Stimulated activated CD4-positive, alpha-beta T cell treated with anti-CD3 and anti-CD28 coated beads, Interleukin-1b, Interleukin-23, amount 100 ng/mL, for 24 hours (primary cell): ENCODE data around the gene METRNL.

Source experiments
- DNase-seq, 4 experiments: peaks; one replicate each; pipeline ENCODE4 v3.0.0-alpha.2; 2020; ENCODE audit warnings: low read depth in 4 of 4, low spot score in 1 of 4

The METRNL gene

DNA sequence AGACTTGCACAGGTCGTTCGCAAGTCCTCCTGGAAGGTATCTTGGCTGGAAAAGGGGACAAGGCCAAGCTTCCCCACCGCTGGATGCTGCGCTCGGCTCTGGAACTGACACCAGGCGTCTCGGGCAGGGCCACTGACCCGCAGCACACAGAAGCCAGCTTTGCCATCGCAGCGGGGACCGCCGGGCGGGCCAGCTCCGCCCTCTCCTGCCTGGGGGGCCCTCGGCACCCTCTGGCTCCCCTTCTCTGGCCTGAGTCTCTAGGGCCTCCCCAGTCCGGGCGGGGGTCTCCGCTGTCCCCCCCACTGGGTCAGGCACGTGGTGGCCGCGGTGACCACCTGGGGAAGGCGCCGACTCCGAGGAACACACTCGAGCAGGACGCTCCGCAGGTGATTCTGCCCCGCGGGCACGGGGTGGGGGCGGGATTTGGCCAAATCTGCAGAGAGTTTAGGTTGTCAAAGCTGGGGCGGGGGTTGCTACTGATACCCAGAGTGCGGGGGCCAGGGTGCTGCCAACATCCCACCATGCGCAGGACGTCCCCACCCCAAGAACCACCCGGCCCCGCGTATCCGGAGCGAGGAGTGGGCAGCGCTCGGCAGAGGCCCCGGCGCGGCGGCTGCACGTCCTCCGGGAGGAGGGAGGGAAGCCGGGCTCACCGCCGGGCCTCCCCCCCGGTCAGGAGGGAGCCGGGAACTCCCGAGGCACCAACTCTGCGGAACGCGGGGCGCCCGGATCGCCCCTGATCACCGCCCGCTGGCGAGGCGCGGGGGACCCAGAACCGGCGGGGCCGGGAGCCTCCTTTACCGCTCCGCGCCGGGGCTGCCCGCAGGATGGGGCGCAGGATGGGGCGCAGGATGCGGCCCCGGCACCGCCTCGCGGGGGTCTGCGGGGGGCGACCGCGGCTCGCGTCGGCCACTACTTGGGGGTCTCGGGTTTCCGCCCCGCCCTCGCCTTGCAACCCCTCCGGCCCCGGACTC, 744 bp upstream of the METRNL start:
- no peak for DNase-seq

DNA sequence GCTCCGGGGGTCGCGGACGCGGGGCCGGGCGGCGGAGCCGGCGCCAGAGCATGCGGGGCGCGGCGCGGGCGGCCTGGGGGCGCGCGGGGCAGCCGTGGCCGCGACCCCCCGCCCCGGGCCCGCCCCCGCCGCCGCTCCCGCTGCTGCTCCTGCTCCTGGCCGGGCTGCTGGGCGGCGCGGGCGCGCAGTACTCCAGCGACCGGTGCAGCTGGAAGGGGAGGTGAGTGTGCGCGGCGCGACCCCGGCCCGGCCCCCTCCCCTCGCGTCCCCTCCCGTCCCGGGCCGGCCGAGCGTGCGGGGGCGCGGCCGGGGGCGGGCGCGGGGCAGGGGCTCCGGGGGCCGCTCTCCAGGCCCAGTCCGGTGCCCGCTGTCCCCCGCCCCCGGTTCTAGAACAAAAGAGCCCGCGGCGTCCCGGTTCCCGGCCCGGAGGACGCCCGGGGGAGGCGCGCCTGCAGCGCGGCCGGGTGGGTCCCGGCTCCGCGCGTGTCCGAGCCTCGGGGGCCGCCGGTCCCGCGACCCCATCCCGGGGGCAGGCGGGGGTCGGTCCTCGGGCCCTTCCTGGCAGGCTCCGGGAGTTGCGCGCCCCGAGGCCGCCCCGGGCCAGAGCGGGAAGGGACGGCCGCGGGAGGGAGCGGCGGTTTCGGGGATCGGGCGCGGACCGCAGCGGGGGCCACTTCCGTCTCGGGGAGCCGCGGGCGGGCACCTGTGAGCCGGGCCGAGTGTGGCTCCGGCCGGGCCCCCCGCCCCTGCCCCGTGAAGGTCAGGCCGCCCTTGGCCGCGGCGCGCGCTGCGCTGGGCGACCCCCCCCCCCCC, 563 bp downstream of the METRNL start:
- DNase-seq: no peak

- no peak for DNase-seq
Measured at GRCh38 chr17:83080579-83080857, 1.1 kb downstream of the METRNL start.

GRCh38 chr17:83080858-83081683, 1.7 kb downstream of the METRNL start:
- DNase-seq: peak in 1 of 4 experiments; percentile 29

GRCh38 chr17:83081684-83082201, 2.3 kb downstream of the METRNL start:
- DNase-seq: no peak

GRCh38 chr17:83082424-83082823, 3.0 kb downstream of the METRNL start:
- no peak for DNase-seq

- DNase-seq: no peak
Measured at GRCh38 chr17:83082909-83083367, 3.5 kb downstream of the METRNL start.

DNA sequence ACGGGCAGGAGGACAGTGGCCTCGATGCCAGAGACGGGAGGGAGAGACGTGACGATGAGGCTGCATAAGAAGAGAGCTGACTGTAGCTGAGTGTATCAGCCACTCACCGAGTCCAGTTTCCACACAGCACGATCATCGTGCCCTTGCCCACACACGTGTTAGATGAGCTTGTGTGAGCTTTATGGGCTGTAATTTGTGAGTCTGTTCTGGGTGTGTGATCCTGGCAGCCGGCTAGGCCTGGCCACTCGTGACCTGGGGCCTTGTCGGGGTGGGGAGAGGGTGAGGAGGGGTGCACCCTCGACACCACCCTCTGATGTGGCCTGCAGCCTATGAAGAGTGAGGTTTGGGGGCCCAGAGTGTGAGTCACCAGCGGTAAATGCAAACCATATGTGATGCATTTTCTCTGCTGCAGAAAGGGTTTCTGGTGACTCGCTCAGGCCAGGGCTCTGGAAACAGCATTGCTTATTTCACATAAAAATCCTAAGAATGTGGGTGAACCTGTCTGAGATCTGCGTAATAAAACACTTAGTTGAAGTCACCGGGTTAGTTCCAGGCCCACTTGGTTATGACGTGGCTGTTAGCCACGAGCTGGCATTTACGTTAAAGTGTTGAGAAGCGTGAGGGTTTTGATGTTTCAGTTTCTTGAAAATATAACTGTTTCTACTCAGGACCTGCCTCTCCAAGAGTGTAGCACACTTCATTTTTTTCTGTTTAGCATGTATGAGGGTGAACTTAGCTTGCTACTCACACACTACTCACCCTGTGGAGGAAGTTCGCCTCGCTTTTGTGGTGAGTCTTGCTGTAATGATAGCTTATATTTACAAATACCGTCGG, 4.2 kb downstream of the METRNL start:
- DNase-seq: peak in 1 of 4 experiments; percentile 36

DNA sequence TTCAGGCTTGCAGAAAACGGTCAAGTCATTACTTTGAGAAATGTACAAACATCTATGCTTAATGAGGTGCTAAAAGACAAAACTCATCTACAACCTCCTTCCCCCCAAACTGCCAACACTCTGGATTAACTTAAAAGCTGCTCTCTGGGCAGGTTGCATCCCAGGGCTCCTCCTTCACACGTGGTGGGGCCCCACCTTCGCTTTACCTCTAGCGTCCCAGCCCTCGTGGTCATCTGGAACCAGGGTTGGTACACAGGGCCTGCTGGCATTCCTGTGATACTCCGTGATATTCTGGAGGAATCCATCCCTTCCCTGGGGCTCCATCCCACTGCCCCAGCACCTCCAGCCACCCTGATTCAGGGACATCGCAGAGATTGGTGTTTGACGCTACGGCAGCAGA, 4.8 kb downstream of the METRNL start:
- DNase-seq: no peak

DNA sequence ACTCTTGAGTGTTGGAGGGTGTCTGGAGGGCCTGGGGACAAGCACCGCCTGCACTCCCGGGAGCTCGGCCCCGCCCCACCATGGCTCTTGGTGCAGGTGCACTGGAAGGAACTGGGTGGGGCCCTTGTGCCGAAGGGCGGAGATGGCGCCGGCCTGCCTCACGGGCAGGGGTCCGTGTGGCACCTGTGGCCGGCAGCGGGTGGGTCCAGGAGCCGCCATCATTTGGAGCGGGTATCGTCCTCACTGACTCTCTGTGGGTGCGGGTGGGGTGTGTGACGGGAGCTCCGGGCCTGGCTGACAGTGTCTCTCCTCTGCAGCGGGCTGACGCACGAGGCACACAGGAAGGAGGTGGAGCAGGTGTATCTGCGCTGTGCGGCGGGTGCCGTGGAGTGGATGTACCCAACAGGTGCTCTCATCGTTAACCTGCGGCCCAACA, 5.2 kb downstream of the METRNL start:
- DNase-seq: no peak

DNA sequence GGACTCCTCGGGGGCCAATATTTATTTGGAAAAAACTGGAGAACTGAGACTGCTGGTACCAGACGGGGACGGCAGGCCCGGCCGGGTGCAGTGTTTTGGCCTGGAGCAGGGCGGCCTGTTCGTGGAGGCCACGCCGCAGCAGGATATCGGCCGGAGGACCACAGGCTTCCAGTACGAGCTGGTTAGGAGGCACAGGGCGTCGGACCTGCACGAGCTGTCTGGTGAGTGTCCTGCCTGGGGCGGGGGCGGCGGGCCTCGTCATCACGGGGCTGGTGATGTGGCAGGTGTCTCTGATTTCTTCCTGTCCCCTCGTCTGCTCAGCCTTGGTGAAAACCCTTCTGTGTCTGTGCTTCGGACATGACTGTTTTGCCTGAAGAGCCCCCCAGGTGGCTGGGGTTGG, 5.7 kb downstream of the METRNL start:
- no peak for DNase-seq

GRCh38 chr17:83085526-83086198, 6.3 kb downstream of the METRNL start:
- no peak for DNase-seq

DNA sequence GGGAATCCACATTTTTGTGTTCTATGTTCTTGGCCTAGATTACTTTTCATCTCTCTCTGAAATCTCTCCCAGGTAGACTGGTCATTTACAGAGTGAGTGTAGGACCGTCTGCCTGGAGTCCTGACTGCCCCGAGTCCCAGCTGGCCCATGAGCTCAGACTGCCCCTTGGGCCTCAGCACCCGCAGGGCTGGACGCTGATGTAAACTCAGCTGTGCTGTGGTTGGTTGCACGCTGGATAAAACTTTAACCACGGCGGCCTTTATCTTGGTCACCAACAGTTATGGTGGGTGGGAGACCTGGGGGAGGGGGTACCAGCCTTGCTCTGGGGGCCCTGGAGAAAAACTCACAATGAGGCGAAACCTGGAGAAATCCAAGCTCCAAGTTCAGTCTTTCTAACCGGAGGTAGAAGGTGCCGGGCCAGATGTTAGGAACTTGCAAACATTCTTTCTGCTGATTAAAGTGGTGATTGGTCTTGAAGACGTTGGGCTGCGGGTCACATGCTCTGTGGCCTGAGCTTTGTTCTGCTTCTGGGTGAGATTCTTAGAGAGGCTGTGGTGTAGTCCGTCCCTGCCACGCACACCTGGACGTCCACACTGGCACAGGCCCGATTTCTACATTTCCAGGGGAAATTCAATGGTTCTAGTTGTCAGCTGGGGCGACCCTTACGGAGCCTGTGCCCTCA, 6.9 kb downstream of the METRNL start:
- DNase-seq: no peak

DNA sequence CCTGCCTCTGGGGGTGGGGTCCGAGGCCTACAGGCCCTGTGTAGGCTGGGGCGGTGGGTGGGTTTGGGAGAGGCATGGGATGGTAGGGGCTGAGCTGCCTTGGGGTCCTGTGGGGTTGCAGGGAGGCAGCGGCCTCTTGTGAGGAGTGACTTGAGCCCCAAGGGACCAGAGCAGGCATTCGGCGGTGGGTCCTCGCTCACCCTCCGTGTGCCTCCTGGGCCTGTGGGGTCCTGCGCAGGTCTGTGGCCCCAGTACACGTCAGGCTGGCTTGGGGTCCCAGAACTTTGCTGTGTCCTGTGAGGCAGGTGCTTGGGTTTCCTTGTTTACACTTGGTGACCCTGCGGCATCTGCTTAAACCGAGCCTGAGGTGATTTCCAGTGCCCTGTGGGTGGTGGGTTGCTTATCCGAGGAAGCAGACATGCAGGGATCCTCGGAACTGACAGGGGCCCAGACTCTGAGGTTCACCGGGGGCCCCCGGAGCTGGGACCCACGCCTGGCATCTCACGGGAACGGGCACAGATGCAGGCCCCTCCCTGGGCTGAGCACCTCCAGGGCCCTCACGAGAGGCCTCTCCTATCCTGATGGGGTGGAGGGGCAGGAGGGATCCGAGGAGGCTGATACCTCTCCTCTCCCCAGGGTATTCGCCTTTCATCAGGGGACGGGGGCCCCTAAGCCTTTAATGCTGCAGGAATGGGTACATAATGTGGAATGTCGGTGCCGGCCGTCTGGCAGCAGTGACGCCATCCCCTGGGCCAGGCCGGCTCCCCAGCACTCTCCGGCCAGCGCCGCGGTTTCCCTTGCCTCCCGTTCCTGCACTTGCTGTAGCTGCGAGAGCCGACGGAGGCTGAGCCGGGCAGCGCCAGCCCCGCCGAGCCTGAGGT, 7.7 kb downstream of the METRNL start:
- DNase-seq: no peak

DNA sequence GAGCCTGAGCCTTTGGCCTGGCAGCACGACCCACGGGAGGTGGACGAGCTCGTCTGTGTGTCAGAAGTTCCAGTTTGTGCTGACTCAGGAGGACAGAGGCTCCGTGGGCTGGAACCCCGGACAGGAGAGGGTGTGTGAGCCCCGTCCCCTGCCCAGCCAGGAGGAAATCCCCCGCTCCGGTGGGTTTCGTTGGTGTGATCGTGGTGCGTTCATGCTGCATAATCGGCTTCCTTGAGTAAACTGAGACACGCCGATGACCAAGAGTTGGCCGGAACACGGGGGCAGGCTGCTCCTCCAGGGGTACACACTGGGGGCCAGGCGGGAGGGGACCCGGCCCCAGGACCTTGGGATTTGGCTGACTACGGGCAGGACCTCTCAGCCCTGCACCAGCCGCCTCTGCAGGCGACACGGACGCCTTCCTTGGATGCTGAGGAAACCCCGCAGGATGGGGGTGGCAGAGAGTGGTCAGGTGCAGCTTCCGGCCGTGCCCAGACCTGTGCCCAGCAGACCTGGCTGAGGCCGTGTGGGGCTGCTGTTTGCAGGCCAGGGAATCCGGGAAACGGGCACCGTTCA, 8.5 kb downstream of the METRNL start:
- no peak for DNase-seq

DNA sequence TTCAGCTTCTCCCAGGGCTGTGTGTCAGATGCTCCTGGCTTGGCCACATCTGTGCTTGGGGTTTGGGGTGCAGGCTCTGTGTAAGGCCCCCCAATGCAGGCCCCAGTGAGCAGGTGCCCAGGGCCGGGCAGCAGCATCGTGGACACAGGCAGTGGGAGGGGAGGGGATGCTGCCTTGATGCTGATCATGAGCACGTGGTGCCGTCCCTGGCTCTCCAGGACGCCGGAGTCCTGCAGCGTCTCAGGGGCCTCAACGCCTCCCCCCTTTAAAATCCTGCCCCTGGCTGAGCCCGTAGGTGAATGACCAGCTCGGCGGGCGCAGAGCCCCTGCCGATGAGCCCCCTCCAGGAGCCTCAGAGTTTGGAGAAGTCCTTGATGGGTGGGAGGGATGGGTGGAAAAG, 9.0 kb downstream of the METRNL start:
- no peak for DNase-seq

GRCh38 chr17:83088909-83089308, 9.5 kb downstream of the METRNL start:
- DNase-seq: no peak
